Erythroblast (primary cell): ENCODE results near the gene BARHL2.

Source experiments
- GATA1 ChIP-seq: IDR thresholded peaks from 2 replicates; pipeline ENCODE4 v1.6.1; 2011; ENCODE audit warnings: low read depth, mild to moderate bottlenecking, control low read depth, low read length, moderate library complexity
- POLR2A ChIP-seq: IDR thresholded peaks from 2 replicates; pipeline ENCODE4 v1.6.1; 2011; ENCODE audit warnings: mild to moderate bottlenecking, low read length

- no peak for TF ChIP-seq POLR2A
- no peak for TF ChIP-seq GATA1
Observed at GRCh38 chr1:90710579-90711536, 6.2 kb downstream of the BARHL2 start.
